Cardiac fibroblast (primary cell): ENCODE measurements around the gene RELB.
"Not testable (repeated sequence)": the region's sequence is repeated elsewhere in the genome, so short reads cannot be mapped to it uniquely, and the experiment has no call there.

Source experiments
- DNase-seq, 2 donors: peaks; one replicate each; pipeline versions ENCODE4 v3.0.0 to v3.0.0-alpha.2; 2010; ENCODE audit warnings: low read depth in 2 of 2
- H3K4me3 ChIP-seq, 2 donors: replicated peaks in 1 of 2; 1 replicate in 1 of 2; 2 replicates in 1 of 2; pipeline ENCODE4 v1.5.1; 2011; ENCODE audit warnings: low read depth in 2 of 2, low read length in 2 of 2, mild to moderate bottlenecking in 2 of 2, moderate library complexity in 1 of 2
- CTCF ChIP-seq: IDR thresholded peaks from one replicate; pipeline ENCODE4 v1.5.1; 2011; ENCODE audit warnings: low read depth, mild to moderate bottlenecking, low read length, inconsistent platforms

The RELB gene

DNA sequence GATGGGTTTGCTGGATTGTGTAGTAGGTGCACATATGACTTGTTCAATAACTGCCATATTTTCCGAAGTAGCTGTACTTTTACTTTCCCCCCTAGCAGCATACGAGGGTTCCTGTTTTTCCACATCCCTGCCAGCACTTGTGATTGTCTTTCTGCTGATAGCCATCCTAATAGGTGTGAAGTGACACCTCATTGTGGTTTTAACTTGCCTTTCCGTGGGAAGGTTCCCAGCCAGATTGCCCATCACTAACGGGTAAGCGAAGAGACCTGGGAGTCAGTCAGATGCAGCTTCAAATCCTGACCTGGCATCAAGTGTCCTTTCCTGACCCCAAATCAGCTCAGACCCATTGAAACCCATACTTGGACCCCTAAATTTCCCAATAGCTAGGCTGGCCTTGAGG, 41.6 kb upstream of the RELB start:
- no peak for DNase-seq
- H3K4me3 ChIP-seq, result no peak overlapping the region
- TF ChIP-seq CTCF, result no peak

DNA sequence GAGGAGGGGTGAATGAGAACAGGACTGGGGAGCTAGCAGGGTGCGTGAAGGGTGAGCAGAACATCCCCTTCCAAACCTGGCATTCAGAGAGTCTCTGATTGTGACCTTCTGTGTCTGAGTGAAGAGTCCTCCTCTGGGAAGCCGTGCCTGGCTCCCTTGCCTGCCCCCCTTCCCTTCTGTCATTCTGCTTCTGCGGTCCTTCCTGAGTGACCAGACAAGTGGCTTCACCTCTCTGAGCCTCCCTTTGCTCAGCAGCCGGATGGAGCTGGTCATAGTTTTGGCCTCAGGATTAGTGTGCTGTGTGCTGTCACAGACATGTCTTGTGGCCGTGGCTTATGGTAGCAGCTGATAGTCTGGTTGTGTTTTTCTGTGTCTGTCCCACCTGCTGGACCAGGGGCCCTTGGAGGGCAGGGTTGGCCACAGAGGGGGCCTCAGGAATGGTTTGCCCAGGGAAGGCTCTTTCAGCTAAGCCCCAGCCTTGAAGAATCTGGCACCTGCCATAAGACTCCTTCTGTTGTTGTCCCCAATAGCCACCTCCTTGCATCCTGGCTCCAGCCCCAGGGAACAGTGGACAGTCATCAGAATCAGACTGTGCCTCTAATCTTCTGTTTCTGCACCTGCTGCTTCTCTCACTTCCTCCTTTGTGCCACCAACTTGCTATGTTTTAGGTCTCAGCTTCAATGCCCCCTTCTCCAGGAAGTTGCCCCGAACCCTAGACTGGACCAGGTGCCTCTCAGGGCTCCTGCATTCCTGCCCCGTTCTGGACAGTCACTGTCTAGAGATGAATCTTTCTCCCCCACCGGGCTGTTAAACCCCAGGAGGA, 40.1 kb upstream of the RELB start:
- DNase-seq, result no peak
- H3K4me3 ChIP-seq, result no peak overlapping the region
- no peak for TF ChIP-seq CTCF

DNA sequence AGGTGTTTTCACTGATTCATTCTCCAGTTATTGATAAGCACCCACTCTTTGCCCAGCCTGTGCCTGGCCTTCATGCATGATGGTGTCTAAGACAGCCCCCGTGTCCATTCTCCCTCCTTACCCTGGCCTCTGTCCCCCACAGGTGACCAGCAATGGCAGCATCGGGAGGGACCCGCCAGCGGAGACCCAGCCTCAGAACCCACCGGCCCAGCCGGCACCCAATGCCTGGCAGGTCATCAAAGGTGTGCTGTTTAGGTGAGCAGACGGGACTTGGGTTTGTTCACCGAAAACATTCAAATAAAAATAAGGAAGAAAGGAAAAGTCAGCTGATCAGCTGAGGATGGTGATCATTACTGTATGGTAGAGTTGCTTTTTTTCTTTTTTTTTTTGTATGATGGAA, 39.4 kb upstream of the RELB start:
- H3K4me3 ChIP-seq, result no peak overlapping the region
- DNase-seq, result no peak
- TF ChIP-seq CTCF, result no peak

DNA sequence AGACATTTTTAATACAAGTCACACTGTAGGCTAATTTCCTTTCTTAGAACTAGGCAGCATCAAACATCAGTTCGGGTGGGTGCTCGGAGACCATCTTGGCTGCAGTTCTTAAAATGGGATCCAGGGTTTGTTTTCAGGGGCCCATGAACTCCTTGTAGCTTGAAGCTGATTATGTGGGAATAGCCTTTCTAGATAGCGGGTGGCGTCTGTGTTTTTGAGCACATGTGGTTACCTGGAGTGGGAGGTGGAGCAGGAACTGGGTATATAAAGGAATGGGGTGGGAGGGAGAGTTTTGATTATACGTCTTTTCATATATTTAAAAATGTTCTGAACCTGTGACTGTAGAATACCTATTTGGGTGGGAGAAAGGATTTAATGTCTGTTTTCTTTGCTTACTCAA, 33.1 kb upstream of the RELB start:
- H3K4me3 ChIP-seq, result no peak overlapping the region
- no peak for DNase-seq
- no peak for TF ChIP-seq CTCF

DNA sequence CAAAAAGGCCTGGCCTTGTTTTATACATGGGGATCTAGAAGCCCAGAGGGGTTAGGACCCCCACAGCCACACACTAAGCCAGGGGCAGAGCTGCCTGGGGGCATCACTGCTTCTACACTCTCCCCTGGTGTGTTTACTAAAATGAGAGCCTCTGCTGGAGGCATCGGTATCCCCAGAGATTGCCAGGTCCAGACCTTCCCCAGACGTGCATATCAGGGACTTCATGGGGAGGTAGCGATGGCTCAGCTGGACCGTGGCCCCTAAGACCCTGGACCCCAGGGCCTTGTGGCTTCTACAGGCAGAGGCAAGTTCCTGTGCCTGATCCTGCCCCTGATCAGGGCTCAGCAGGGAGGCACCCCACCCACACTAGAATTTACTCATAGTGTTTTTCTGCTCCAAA, 32.6 kb upstream of the RELB start:
- no peak overlapping the region for H3K4me3 ChIP-seq
- TF ChIP-seq CTCF, result no peak
- DNase-seq, result no peak

DNA sequence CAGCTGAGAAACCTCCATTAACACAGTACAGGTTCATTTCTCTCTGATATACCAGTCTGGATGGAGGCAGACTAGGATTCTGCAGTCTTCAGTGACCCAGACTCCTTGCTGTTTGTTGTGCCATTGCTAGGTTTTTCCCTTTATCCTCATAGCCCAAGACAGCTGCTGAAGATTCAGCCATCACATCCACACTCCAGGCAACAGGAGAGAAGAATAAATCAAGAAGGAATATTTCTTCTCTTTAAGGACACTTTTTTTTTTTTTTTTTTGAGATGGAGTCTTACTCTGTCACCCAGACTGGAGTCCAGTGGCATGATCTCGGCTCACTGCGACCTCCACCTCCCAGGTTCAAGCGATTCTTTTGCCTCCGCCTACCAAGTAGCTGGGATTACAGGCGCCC, 31.8 kb upstream of the RELB start:
- DNase-seq, result no peak
- H3K4me3 ChIP-seq, result no peak overlapping the region
- TF ChIP-seq CTCF, result no peak

GRCh38 chr19:44971451-44971850, 29.8 kb upstream of the RELB start:
- H3K4me3 ChIP-seq, DNase-seq: not testable (repeated sequence)
